SK-N-MC (cell line): ENCODE data around the gene SCFD2.

Experiments used
- DNase-seq: peaks from one replicate; pipeline ENCODE4 v3.0.0-alpha.2; 2011; ENCODE audit warnings: low read depth, low spot score
- H3K27ac ChIP-seq: fragments of 200-600 bp; sonication (generic); 2 replicates; pipeline ENCODE4 v1.5.1; 2016; ENCODE audit warnings: mixed run types
- H3K36me3 ChIP-seq: fragments of 200-600 bp; sonication (generic); 2 replicates; pipeline ENCODE4 v1.6.1; 2017; ENCODE audit warnings: antibody characterized with exemption, low read length, mixed read lengths; ENCODE audit not compliant: insufficient read depth
- H3K4me3 ChIP-seq: fragments of 200-600 bp; sonication (generic); 2 replicates; pipeline ENCODE4 v1.5.1; 2016
- H3K9ac ChIP-seq: fragments of 200-600 bp; sonication (generic); 2 replicates; pipeline ENCODE4 v1.8.0; 2017; ENCODE audit warnings: mixed run types, mixed read lengths; ENCODE audit not compliant: insufficient read length
- H3K9me3 ChIP-seq: fragments of 200-600 bp; sonication (generic); 2 replicates; pipeline ENCODE4 v1.6.1; 2017; ENCODE audit warnings: low read depth, mild to moderate bottlenecking, antibody characterized with exemption, low read length, moderate library complexity, mixed read lengths
- EZH2 ChIP-seq: fragments of 200-600 bp; sonication (generic); IDR thresholded peaks from one replicate; pipeline ENCODE4 v1.6.1; 2017; ENCODE audit warnings: antibody characterized with exemption
- FOXP2 ChIP-seq: optimal IDR thresholded peaks from 2 replicates; pipeline ENCODE3; 2011; ENCODE audit warnings: mild to moderate bottlenecking, moderate library complexity; ENCODE audit not compliant: insufficient read depth; ENCODE audit errors: extremely low read length, control extremely low read depth
- POLR2AphosphoS5 ChIP-seq: IDR thresholded peaks from 2 replicates; pipeline ENCODE4 v1.6.1; 2012; ENCODE audit warnings: mild to moderate bottlenecking, low read depth, low read length, borderline replicate concordance

The SCFD2 gene

DNA sequence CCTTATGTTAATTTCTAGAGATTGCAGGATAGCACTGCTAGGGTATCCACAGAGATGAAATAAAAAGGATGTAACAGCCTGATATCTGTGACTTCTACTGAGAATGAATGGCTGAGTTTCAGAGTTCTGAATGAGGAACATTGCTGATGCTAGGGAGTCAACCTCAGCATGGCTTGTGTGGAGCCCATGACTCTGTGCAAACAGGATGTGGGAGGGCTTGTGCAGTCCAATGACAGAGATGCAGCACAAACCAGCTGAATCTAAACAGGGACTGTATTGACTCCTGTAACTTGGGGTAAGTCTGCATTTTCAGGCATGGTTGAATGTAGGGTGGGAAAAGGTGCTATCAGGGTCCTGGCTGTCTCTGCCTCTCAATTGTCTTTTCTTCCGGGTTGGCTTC is 509.1 kb downstream of the SCFD2 start:
- Histone ChIP-seq H3K27ac (no peak overlapping the region), H3K9ac (no peak overlapping the region), H3K36me3 (no peaks in the 10 kb centered on the region), H3K4me3 (no peak overlapping the region), H3K9me3 (no peaks in the 10 kb centered on the region)
- DNase-seq, result no peak
- TF ChIP-seq POLR2AphosphoS5 (no peak), FOXP2 (no peak), EZH2 (no peak)

DNA sequence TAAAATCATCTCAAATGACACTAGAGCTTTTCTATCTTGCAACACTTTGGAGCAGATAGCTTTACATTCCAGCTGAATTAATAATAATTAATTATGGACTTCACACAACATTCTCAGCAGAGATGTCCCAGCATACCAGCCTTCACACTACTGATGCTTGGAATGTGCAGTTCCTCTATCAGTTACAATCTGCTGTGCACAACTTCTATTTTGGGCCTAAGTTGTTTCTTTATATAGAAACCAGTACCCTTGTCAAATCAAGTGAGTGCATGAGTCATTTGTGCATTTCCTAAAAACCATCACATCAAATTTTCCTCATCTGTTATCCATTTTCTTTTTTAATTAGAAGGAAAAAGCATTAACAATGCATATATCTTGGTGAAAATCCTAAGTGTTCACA is 512.5 kb downstream of the SCFD2 start:
- Histone ChIP-seq H3K27ac (no peak overlapping the region), H3K9ac (no peak overlapping the region), H3K4me3 (no peak overlapping the region), H3K36me3 (no peaks in the 10 kb centered on the region), H3K9me3 (no peaks in the 10 kb centered on the region)
- no peak for TF ChIP-seq FOXP2
- TF ChIP-seq EZH2, result no peak
- no peak for TF ChIP-seq POLR2AphosphoS5
- DNase-seq, result no peak

DNA sequence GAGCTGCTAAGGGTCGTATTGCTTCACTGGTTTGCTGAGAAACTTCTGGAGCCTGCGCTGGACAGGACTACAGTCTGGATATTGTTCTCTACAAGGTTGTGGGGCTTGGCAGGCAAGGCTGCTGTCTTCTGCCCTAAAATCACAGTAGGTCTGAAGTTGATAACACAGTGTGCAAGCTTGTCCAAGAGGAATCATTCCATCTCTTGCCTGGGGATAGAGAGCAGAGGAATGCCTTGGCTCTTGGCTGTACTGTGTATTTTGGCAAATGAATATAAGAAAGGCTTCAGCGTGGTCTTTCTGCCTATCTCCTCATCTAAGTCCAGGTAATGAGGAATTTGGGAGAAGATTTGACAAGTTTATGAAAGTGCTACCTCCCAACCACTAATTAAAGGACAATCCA is 513.1 kb downstream of the SCFD2 start:
- Histone ChIP-seq H3K9ac (no peak overlapping the region), H3K4me3 (no peak overlapping the region), H3K9me3 (no peaks in the 10 kb centered on the region), H3K36me3 (no peaks in the 10 kb centered on the region), H3K27ac (no peak overlapping the region)
- no peak for DNase-seq
- TF ChIP-seq EZH2 (no peak), FOXP2 (no peak), POLR2AphosphoS5 (no peak)

DNA sequence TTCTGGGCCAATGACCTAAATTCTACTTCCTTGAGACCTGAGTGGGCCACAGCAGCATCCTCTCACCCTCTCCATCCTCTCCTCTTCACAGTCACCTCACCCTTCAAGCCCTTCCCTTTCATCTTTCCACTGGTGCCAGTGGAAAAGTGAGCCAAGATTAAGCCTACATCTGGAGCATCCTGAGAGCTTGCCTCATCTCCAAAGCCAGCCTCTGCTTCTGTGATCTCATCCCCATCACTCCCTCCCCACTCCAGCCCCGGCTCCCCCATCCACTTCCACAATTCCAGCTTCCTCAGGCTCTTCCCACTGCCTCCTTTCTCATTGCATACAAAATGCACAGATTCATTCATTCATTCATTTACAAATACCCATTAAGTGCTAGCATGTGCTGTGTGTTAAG is 513.8 kb downstream of the SCFD2 start:
- Histone ChIP-seq H3K36me3 (no peaks in the 10 kb centered on the region), H3K9me3 (no peaks in the 10 kb centered on the region), H3K27ac (no peak overlapping the region), H3K4me3 (no peak overlapping the region), H3K9ac (no peak overlapping the region)
- no peak for DNase-seq
- no peak for TF ChIP-seq POLR2AphosphoS5
- TF ChIP-seq FOXP2, result no peak
- TF ChIP-seq EZH2, result no peak

DNA sequence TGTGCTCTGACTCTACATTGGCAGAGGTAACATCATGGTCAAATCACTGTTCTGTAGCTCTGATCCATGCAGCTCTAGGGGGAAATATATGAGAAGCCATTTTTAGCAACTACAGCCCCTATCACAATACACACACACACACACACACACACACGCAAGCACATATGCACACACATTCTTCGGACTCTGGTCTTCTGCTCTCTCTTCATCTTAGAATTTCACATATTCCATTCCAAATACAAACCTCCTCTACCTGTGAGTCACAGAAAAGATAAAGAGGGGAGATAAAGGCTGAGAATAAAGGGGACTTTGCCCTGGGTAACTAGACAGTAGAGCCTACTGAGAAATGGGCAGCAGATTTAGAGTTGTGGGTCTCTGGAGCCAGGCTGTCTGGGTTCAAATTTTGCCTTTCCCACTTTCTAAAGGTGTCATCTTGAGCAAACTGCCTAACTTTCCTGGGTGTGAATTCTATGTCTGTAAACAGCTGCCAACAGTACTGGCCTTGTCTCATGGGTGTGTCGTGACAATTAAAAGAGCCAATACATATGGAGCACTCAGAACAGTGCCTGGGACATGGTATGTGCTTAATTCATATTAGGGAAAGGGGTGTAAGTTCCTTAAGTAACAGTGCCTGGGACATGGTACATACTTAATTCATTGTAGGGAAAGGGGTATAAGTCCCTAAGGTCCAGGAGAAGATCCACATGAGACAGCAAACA is 515.3 kb downstream of the SCFD2 start:
- Histone ChIP-seq H3K36me3 (no peaks in the 10 kb centered on the region), H3K27ac (no peak overlapping the region), H3K9ac (no peak overlapping the region), H3K9me3 (no peaks in the 10 kb centered on the region), H3K4me3 (no peak overlapping the region)
- TF ChIP-seq FOXP2 (no peak), EZH2 (no peak), POLR2AphosphoS5 (no peak)
- DNase-seq, result no peak

DNA sequence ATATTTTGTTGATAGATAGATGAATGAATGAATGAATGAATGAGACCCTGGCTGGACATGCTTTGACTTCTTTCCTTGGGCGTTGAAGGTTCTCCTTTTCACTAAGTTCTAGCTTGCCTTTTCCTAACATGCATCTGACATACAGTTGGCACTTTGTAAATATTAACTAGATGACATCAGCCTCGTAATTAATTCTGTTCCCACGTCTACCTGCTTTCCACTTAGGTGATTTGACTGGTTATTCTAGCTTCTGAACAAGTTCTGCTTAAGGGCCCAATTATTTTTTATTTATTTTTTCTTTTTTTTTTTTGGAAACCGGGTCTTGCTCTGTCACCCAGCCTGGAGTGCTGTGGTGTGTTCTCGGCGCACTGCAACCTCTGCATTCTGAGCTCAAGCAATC is 517.6 kb downstream of the SCFD2 start:
- DNase-seq, result no peak
- H3K36me3 ChIP-seq, result no peaks in the 10 kb centered on the region
- TF ChIP-seq POLR2AphosphoS5 (no peak), FOXP2 (no peak), EZH2 (no peak)

DNA sequence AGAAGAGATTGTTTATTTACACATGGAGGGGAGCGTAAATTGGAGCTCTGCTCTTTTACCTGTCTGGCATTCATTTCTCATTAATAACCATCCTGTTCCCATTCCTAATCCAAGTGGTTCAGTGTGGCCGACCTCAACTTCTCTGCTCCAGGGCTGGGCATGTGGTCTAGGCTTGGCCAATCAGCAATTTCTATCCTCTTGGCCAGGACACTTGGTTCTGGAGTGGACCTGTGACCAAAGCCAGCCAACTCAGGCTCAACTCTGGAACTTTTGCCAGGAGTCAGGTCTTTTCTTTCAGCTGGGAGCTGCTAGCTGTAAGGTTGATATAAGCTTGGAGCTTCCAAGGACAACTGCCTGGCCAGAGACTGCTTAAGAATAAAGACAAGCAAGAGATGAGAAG is 519.4 kb downstream of the SCFD2 start:
- H3K9ac ChIP-seq, result no peak overlapping the region
- no peaks in the 10 kb centered on the region for H3K9me3 ChIP-seq
- TF ChIP-seq POLR2AphosphoS5, result no peak
- no peak for TF ChIP-seq EZH2
- no peak for TF ChIP-seq FOXP2
- no peaks in the 10 kb centered on the region for H3K36me3 ChIP-seq
- no peak for DNase-seq
- H3K27ac ChIP-seq, result no peak overlapping the region
- no peak overlapping the region for H3K4me3 ChIP-seq

More for the DNA sequence above, 517.6 kb downstream of the SCFD2 start:
- Histone ChIP-seq H3K9me3 (no peaks in the 10 kb centered on the region), H3K9ac (no peak overlapping the region), H3K4me3 (no peak overlapping the region), H3K27ac (no peak overlapping the region)

DNA sequence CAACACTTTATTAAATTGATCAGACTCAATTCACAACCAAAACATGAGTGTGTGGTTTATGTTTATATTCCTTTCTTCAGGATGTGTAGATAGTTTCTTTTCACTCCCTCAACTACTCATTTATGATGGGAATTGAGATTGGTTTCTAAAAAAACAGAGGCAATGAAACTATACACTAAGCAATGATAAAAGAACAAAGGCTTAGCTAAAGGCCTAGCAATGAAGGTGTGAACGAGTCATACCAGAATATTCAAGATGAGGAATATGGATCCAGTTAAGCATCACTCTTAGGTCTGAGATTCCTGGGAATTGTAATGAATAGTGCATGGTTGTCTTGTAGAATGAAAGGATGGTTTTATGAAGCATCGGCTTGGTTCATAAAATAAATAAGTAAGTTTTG is 521.3 kb downstream of the SCFD2 start:
- Histone ChIP-seq H3K9ac (no peak overlapping the region), H3K27ac (no peak overlapping the region), H3K9me3 (no peaks in the 10 kb centered on the region), H3K36me3 (no peaks in the 10 kb centered on the region), H3K4me3 (no peak overlapping the region)
- no peak for DNase-seq
- TF ChIP-seq POLR2AphosphoS5 (no peak), EZH2 (no peak), FOXP2 (no peak)

DNA sequence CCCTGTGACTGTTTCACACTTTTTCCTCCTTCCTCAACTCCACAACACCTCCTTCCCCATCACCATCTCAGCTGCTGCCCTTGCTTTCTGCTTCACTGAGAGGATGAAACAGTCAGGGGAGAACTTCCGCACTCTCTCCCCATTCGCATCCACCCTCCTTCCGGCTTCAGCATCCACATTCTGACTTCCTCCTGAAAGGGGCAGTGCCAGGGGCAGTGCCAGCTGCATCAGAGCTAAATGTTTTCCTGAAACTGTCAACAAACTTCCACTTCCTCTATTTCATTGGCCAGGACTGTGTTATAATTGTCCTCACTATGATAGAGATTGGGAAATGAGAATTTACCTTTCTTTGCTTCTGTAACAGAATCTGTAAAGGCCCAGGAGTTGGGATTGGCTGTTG is 521.9 kb downstream of the SCFD2 start:
- TF ChIP-seq POLR2AphosphoS5 (no peak), EZH2 (no peak), FOXP2 (no peak)
- no peaks in the 10 kb centered on the region for H3K9me3 ChIP-seq
- DNase-seq, result no peak
- no peak overlapping the region for H3K27ac ChIP-seq
- no peaks in the 10 kb centered on the region for H3K36me3 ChIP-seq
- no peak overlapping the region for H3K4me3 ChIP-seq
- H3K9ac ChIP-seq, result no peak overlapping the region
